Mesothelial cell of epicardium (in vitro differentiated cells): Measurements from ENCODE around the gene PDE4D. TPM values are rescaled to one million over a fixed set of nuclear protein-coding genes. Genes with fewer than 3 reads are reported as not detected.

ENCODE experiments used
- DNase-seq, 2 experiments: peaks; one replicate each; pipeline ENCODE4 v3.0.0; 2021; ENCODE audit warnings: low spot score in 2 of 2; ENCODE audit not compliant: unreplicated experiment in 2 of 2
- H3K27ac Mint-ChIP-seq: 2 replicates; pipeline ENCODE4 v1.8.0; 2021; ENCODE audit warnings: mixed read lengths
- H3K27me3 Mint-ChIP-seq: 2 replicates; pipeline ENCODE4 v1.8.0; 2021; ENCODE audit warnings: low read depth, mixed read lengths
- H3K36me3 Mint-ChIP-seq: 2 replicates; pipeline ENCODE4 v1.8.0; 2021; ENCODE audit warnings: mixed read lengths
- H3K4me1 Mint-ChIP-seq: 2 replicates; pipeline ENCODE4 v1.8.0; 2021; ENCODE audit warnings: mixed read lengths
- H3K4me3 Mint-ChIP-seq: 2 replicates; pipeline ENCODE4 v1.8.0; 2021; ENCODE audit warnings: mild to moderate bottlenecking, moderate library complexity, mixed read lengths
- H3K9me3 Mint-ChIP-seq: 2 replicates; pipeline ENCODE4 v1.8.0; 2021; ENCODE audit warnings: mixed read lengths
- total RNA-seq: library from RNA; stranded (reverse); gene quantifications from 3 replicates; pipeline ENCODE4 v1.2.1, GENCODE V29; 2021
- TF ChIP-seq, protein P1 (sequence below): fragments of 200-600 bp; sonication (generic); IDR thresholded peaks from one replicate; pipeline ENCODE4 v1.5.0; 2021; ENCODE audit warnings: antibody characterized with exemption; ENCODE audit not compliant: unreplicated experiment

PDE4D gene
- total RNA-seq, 1 donor from 2014 or later = 105 TPM

DNA sequence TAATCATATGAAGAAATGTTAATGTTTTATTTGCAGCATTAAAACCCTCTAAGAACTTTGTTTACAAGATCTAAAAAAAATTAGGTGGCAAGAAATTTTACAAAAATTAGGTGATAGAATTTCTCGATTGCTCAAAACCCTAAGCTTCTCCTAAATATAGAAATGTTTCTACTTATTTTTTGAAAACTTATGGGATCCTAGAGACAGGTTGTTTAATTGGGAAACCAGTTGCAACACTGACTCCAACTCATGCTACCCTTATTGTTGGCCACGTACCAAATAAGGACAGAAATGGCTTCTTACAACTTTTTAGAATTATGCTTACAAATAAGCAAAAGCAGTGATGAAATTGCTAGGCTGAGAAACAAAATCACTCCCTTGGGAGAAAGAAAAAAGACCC is 531.1 kb downstream of the PDE4D start:
- Mint-ChIP-seq H3K4me3 (no peak overlapping the region), H3K27ac (no peak overlapping the region), H3K9me3 (no peaks in the 10 kb centered on the region), H3K27me3 (no peaks in the 10 kb centered on the region), H3K36me3 (no peaks in the 10 kb centered on the region), H3K4me1 (peaks cover 67% of the 10 kb centered on the region)
- TF ChIP-seq, protein P1, sequence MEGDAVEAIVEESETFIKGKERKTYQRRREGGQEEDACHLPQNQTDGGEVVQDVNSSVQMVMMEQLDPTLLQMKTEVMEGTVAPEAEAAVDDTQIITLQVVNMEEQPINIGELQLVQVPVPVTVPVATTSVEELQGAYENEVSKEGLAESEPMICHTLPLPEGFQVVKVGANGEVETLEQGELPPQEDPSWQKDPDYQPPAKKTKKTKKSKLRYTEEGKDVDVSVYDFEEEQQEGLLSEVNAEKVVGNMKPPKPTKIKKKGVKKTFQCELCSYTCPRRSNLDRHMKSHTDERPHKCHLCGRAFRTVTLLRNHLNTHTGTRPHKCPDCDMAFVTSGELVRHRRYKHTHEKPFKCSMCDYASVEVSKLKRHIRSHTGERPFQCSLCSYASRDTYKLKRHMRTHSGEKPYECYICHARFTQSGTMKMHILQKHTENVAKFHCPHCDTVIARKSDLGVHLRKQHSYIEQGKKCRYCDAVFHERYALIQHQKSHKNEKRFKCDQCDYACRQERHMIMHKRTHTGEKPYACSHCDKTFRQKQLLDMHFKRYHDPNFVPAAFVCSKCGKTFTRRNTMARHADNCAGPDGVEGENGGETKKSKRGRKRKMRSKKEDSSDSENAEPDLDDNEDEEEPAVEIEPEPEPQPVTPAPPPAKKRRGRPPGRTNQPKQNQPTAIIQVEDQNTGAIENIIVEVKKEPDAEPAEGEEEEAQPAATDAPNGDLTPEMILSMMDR = no peak
- no peak for DNase-seq

DNA sequence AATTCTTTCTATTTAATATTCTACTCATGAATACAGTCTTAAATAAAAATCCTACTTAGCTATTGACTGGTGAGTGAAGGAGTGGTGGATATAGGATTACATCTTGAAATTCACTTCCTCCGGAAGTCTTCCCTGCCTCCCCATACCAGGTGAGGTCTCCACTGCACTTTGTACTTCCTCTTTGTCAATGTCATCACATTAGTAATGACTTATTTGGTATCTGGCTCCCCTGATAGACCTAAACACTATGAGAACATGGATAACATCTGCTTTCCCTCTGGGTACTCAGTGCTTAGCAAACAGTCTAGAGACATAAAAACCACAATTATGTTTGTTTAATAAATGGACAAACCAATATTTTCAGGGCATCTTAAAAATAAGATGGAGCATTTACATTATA is 532.1 kb downstream of the PDE4D start:
- no peaks in the 10 kb centered on the region for H3K27me3 Mint-ChIP-seq
- no peak overlapping the region for H3K4me3 Mint-ChIP-seq
- no peak for DNase-seq
- H3K9me3 Mint-ChIP-seq = no peaks in the 10 kb centered on the region
- TF ChIP-seq, protein P1 = no peak
- no peak overlapping the region for H3K27ac Mint-ChIP-seq
- peaks cover 72% of the 10 kb centered on the region for H3K4me1 Mint-ChIP-seq
- no peaks in the 10 kb centered on the region for H3K36me3 Mint-ChIP-seq

DNA sequence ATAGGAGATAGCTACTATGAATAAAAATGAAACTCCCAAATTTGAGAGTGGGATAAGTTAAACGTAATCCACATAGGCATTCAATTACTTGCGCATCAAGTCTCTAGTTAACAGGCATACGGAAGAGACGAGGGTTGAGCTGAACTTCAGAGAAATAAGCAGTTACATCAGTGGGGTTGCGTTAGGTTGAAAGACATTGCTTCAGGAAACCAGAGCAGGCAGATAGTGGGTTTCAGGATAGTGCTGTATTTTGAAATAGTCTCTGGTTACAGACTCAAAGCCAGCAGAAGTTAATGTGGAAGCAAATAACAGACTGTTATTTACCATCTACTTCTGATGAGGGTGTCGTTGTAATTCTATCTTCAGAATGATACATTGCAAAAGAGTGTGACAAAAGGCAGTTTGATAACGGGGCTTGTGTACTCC is 533.4 kb downstream of the PDE4D start:
- Mint-ChIP-seq H3K4me1 (peaks cover 72% of the 10 kb centered on the region), H3K27me3 (no peaks in the 10 kb centered on the region), H3K9me3 (no peaks in the 10 kb centered on the region), H3K27ac (peak overlapping the region; percentile 57), H3K4me3 (no peak overlapping the region), H3K36me3 (no peaks in the 10 kb centered on the region)
- DNase-seq = no peak
- TF ChIP-seq, protein P1 = no peak

DNA sequence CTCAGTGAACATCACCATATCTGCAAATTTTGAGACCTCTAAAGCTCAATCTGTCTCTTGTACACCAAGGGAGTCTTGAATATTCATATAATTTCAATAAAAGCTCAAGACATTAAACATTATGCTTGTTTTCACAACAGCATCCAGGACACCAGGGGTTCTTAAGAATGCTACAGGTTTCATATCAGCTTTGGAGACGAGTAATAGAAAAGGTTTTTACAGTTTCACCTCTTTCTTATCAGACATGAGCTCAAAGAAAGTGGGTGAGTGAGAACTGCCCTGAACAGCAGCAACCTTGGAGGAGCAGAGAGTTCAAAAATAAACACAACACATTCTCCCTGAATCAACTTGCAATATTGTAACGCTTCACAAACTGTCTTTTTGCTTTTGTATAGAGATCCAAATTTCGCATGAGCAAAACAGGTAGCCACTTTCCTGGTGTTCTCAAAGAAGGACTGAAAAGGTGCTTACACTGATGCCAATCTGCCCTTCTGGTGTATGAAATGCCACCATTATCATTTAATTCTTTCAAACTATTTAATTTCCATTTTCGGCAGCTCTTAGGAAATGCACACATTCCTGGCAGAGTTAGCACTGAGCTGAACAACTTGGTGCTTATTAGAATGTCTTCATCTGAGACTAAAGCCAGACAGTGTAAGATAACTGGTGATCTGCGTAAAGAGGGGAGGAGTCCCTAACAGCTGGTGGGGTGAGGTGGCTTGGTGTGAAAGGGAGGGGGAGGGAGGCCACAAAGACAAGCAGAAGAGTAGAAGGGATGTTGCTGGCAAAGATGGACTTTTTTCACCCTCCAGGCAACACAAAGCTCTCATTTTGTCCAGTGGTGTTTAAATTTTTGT is 535.3 kb downstream of the PDE4D start:
- H3K4me1 Mint-ChIP-seq = peaks cover 76% of the 10 kb centered on the region
- H3K4me3 Mint-ChIP-seq = peak overlapping the region; percentile 18
- no peak for DNase-seq
- H3K9me3 Mint-ChIP-seq = no peaks in the 10 kb centered on the region
- no peaks in the 10 kb centered on the region for H3K36me3 Mint-ChIP-seq
- H3K27me3 Mint-ChIP-seq = no peaks in the 10 kb centered on the region
- H3K27ac Mint-ChIP-seq = peak overlapping the region; percentile 94
- TF ChIP-seq, protein P1 = no peak

DNA sequence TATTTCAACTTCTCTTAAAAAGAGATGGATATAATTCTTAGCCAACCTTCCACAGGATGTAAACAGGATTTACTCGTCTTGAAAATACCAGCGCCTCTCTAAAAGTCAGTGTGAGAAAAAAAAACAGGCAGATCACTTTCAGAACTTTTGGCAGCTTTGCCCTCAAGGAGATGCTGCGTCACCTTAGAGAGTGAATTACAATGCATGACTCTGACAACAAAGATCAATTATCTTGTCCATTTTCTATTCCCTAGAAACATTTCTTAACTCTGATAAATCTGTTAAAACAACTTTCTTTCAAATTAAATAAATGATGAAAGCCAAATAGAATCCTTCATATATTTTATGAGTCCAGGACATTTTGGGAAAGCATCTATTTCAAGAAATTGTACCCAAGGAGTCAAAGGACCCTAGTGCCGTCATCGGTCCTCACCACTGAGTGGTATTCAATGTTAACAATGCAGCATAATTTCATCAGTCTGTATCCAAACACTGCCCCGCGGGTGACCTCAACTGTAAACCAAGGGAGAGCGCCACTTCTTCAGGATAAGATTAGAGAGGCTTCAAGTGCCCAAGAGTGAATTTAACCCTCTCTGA is 536.0 kb downstream of the PDE4D start:
- H3K4me1 Mint-ChIP-seq = peaks cover 76% of the 10 kb centered on the region
- TF ChIP-seq, protein P1 = no peak
- no peaks in the 10 kb centered on the region for H3K27me3 Mint-ChIP-seq
- peak overlapping the region; percentile 94 for H3K27ac Mint-ChIP-seq
- H3K9me3 Mint-ChIP-seq = no peaks in the 10 kb centered on the region
- peak in 1 of 2 experiments; percentile 40 for DNase-seq
- H3K36me3 Mint-ChIP-seq = no peaks in the 10 kb centered on the region
- H3K4me3 Mint-ChIP-seq = peak overlapping the region; percentile 13
